Peyer's patch (tissue), 4 donors: ENCODE results near the gene EGFL6.

Experiments used
- CTCF ChIP-seq, 6 experiments: fragments of 450-650 bp in 4 of 6; fragments of 200-600 bp in 2 of 6; sonication (generic) in 1 of 6; IDR thresholded peaks; one replicate each; pipeline ENCODE4 v1.5.1; 2017 to 2019; ENCODE audit warnings: antibody characterized with exemption in 6 of 6, mild to moderate bottlenecking in 3 of 6, moderate library complexity in 1 of 6
- POLR2A ChIP-seq, 2 donors: fragments of 450-650 bp; IDR thresholded peaks; one replicate each; pipeline ENCODE4 v1.5.1; 2017; ENCODE audit warnings: antibody characterized with exemption in 2 of 2, mild to moderate bottlenecking in 2 of 2, moderate library complexity in 2 of 2

GRCh38 chrX:13627306-13627705 is 57.9 kb downstream of the EGFL6 start:
- TF ChIP-seq CTCF (IDR thresholded peaks at IDR 0.05) (no peak), POLR2A (IDR thresholded peaks at IDR 0.05) (no peak)
